Activated naive CD4-positive, alpha-beta T cell treated with anti-CD3 and anti-CD28 coated beads, Interleukin-2, amount 50 U/mL, for 24 hours (primary cell): ENCODE data around the gene PLEKHD1.
"Not testable (repeated sequence)": the region's sequence is repeated elsewhere in the genome, so short reads cannot be mapped to it uniquely, and the experiment has no call there.

Source experiments
- H3K27ac Mint-ChIP-seq: one replicate; pipeline ENCODE4 v1.8.0; 2021; ENCODE audit warnings: mild to moderate bottlenecking, mixed read lengths
- H3K27me3 Mint-ChIP-seq: one replicate; pipeline ENCODE4 v1.8.0; 2021; ENCODE audit warnings: mixed read lengths
- H3K36me3 Mint-ChIP-seq: one replicate; pipeline ENCODE4 v1.8.0; 2021; ENCODE audit warnings: mixed read lengths
- H3K4me1 Mint-ChIP-seq: one replicate; pipeline ENCODE4 v1.8.0; 2021; ENCODE audit warnings: mixed read lengths
- H3K4me3 Mint-ChIP-seq: one replicate; pipeline ENCODE4 v1.8.0; 2021; ENCODE audit warnings: mild to moderate bottlenecking, mixed read lengths
- H3K9me3 Mint-ChIP-seq: one replicate; pipeline ENCODE4 v1.8.0; 2021; ENCODE audit warnings: mixed read lengths

Gene PLEKHD1

GRCh38 chr14:69493038-69493437, 8.5 kb downstream of the PLEKHD1 start:
- Mint-ChIP-seq H3K9me3 (no peaks in the 10 kb centered on the region), H3K27me3 (peaks cover 4% of the 10 kb centered on the region)

GRCh38 chr14:69493791-69494190, 9.3 kb downstream of the PLEKHD1 start:
- Mint-ChIP-seq H3K27ac (no peak overlapping the region), H3K4me3 (no peak overlapping the region), H3K36me3 (no peaks in the 10 kb centered on the region), H3K4me1 (no peaks in the 10 kb centered on the region), H3K27me3 (peaks cover 2% of the 10 kb centered on the region), H3K9me3 (no peaks in the 10 kb centered on the region)

More at GRCh38 chr14:69493038-69493437, 8.5 kb downstream of the PLEKHD1 start:
- no peaks in the 10 kb centered on the region for H3K4me1 Mint-ChIP-seq
- H3K36me3 Mint-ChIP-seq = no peaks in the 10 kb centered on the region
- H3K4me3 Mint-ChIP-seq = no peak overlapping the region
- H3K27ac Mint-ChIP-seq = no peak overlapping the region

- H3K36me3 Mint-ChIP-seq = no peaks in the 10 kb centered on the region
- no peak overlapping the region for H3K4me3 Mint-ChIP-seq
- H3K27me3 Mint-ChIP-seq = peaks cover 2% of the 10 kb centered on the region
- no peaks in the 10 kb centered on the region for H3K4me1 Mint-ChIP-seq
- H3K27ac Mint-ChIP-seq = no peak overlapping the region
- H3K9me3 Mint-ChIP-seq = no peaks in the 10 kb centered on the region
These were observed 10.9 kb downstream of the PLEKHD1 start for GRCh38 chr14:69495341-69495921.

DNA sequence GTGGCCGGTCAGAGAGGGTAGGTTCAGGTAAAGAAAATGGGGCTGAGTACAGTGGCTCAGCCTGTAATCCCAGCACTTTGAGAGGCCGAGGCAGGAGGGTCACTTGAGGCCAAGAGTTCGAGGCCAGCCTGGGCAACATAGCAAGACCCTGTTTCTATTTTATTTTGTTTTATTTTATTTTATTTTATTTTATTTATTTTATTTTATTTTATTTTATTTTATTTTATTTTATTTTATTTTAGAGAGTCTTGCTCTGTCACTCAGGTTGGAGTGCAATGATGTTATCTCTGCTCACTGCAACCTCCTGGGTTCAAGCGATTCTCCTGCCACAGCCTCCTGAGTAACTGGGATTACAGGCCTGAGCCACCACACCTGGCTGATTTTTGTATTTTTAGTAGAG, 13.3 kb downstream of the PLEKHD1 start:
- H3K27me3 Mint-ChIP-seq, H3K27ac Mint-ChIP-seq, H3K4me3 Mint-ChIP-seq, H3K36me3 Mint-ChIP-seq, H3K4me1 Mint-ChIP-seq, H3K9me3 Mint-ChIP-seq: not testable (repeated sequence)

DNA sequence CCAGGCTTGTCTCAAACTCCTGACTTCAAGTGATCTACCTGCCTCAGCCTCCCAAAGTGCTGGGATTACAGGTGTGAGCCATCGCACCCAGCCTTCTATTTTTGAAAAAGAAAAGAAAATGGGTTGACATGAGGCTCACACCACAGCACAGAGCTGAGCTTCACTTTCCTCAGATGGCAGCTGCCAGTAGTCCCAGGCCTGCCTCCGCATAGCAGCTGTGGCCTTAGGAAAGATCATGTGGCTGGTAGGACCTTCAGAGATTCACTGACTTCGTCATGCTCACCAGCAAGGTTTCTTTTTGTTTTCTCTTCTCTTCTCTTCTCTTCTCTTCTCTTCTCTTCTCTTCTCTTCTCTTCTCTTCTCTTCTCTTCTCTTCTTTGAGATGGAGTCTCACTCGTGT, 13.8 kb downstream of the PLEKHD1 start:
- not testable (repeated sequence) for H3K4me3 Mint-ChIP-seq, H3K36me3 Mint-ChIP-seq, H3K9me3 Mint-ChIP-seq, H3K27me3 Mint-ChIP-seq, H3K27ac Mint-ChIP-seq, H3K4me1 Mint-ChIP-seq

DNA sequence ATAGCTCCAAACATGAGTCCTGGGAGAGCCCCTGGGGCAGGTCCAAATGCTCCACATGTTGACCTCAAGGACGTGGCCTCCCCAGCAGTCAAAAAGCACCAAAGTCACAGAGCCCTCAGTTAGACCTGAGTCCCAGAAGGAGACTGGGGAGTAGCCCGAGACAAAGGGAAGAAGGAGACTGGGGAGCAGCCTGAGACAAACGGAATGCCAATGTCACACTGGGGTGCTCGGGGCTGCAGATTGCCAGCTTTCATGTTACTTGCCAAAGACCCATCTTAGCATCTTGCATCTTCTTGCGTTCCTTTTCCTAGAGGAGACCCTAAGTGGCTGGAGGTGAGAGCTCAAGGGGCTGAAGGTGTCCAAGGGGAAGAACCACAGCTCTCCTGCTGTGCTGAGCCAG, 14.9 kb downstream of the PLEKHD1 start:
- H3K9me3 Mint-ChIP-seq = no peaks in the 10 kb centered on the region
- no peak overlapping the region for H3K27ac Mint-ChIP-seq
- peaks cover 2% of the 10 kb centered on the region for H3K27me3 Mint-ChIP-seq
- H3K4me1 Mint-ChIP-seq = no peaks in the 10 kb centered on the region
- H3K36me3 Mint-ChIP-seq = no peaks in the 10 kb centered on the region
- no peak overlapping the region for H3K4me3 Mint-ChIP-seq

GRCh38 chr14:69500096-69500495, 15.6 kb downstream of the PLEKHD1 start:
- H3K27me3 Mint-ChIP-seq = peaks cover 2% of the 10 kb centered on the region
- H3K4me1 Mint-ChIP-seq = no peaks in the 10 kb centered on the region
- no peaks in the 10 kb centered on the region for H3K36me3 Mint-ChIP-seq
- H3K4me3 Mint-ChIP-seq = no peak overlapping the region
- no peak overlapping the region for H3K27ac Mint-ChIP-seq
- H3K9me3 Mint-ChIP-seq = no peaks in the 10 kb centered on the region

- Mint-ChIP-seq H3K9me3 (no peaks in the 10 kb centered on the region), H3K27me3 (peaks cover 2% of the 10 kb centered on the region), H3K36me3 (no peaks in the 10 kb centered on the region), H3K27ac (no peak overlapping the region), H3K4me3 (no peak overlapping the region), H3K4me1 (no peaks in the 10 kb centered on the region)
These were observed 16.2 kb downstream of the PLEKHD1 start for GRCh38 chr14:69500736-69501135.

DNA sequence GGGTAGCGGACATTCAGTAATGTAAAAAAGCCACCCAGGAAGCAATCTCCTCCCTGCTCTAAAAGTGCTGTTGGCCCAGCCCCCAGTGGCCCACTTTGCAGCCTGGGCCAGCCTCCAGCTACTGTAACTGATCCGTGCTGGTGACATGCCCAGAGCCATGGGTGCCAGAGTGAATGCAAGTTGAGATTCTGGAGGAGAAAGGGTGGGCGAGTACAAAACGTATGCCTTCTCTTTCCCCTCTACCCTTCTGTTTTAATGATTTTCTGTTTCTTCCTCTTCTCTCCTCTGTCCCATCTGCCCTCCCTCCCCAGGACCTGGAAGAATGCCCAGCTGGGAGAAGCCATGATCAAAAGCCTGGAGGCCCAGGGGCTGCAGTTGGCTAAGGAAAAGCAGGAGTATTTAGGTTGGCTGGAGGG, 16.9 kb downstream of the PLEKHD1 start:
- H3K4me3 Mint-ChIP-seq = no peak overlapping the region
- H3K27me3 Mint-ChIP-seq = peaks cover 2% of the 10 kb centered on the region
- H3K36me3 Mint-ChIP-seq = no peaks in the 10 kb centered on the region
- no peaks in the 10 kb centered on the region for H3K4me1 Mint-ChIP-seq
- H3K9me3 Mint-ChIP-seq = no peaks in the 10 kb centered on the region
- no peak overlapping the region for H3K27ac Mint-ChIP-seq

- no peak overlapping the region for H3K4me3 Mint-ChIP-seq
- H3K27ac Mint-ChIP-seq = no peak overlapping the region
- H3K4me1 Mint-ChIP-seq = no peaks in the 10 kb centered on the region
- no peaks in the 10 kb centered on the region for H3K9me3 Mint-ChIP-seq
- peaks cover 3% of the 10 kb centered on the region for H3K27me3 Mint-ChIP-seq
- no peaks in the 10 kb centered on the region for H3K36me3 Mint-ChIP-seq
These were observed 20.2 kb downstream of the PLEKHD1 start for GRCh38 chr14:69504775-69505174.

DNA sequence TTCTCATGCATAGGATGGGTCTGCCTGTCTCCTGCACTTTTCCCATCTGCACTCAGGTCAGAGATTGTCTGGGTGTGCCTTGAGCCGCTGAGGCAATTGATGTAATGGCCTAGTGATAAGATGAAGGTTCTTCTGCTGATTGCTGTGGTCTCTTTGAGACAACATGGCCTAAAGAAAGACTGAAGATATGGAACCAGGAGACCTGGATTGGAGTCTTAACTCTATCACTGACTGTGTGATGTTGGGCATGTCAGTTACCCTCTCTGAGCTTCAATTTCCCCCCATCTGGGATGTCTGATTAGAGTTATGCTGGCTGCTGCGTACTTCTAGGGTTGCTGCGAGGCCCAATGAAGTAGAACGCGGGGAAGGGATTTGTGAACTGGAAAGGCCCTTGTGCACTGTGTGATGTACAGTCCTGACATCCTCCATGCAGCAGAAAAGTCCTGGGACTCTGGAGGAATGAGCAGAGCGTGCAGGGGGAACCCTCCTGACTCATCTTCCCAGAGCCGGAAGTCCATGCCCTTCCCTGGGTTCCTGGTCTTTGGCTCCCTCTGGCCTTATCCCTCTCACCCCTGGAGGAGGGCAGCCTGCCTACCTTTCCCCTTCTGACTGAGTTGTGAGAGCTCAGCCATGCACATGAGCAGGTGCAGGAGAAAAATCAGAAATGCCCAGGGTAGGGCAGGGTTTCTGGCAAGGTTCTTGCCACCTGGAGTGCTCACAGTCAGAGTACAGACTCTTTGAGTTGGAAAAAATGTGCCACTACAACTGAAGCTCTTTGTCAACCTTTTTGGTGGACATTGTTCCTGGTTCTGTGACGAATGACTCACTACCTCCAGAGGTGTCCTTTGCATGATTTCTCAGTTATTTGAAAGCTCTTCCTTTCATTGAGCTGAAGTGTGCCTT, 21.1 kb downstream of the PLEKHD1 start:
- peaks cover 3% of the 10 kb centered on the region for H3K27me3 Mint-ChIP-seq
- no peaks in the 10 kb centered on the region for H3K4me1 Mint-ChIP-seq
- no peaks in the 10 kb centered on the region for H3K36me3 Mint-ChIP-seq
- no peaks in the 10 kb centered on the region for H3K9me3 Mint-ChIP-seq
- no peak overlapping the region for H3K27ac Mint-ChIP-seq
- no peak overlapping the region for H3K4me3 Mint-ChIP-seq

DNA sequence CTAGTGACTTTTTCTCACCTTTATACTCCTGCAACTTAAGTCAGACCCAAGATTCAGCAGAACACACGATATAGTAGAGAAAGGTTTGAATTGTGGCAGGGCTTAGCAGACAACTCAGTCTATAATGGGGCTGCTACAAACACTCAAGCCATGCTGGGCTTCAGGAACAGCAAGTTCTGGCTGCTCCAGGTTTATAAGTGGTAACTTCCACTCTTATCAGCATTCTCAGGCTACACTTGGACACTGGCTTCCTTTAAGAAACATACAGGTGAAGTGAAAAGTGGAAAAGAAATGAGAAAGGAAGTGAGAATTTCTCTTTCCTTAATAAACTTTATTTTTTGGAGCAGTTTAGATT, 21.7 kb downstream of the PLEKHD1 start:
- Mint-ChIP-seq H3K27me3 (peaks cover 3% of the 10 kb centered on the region), H3K36me3 (no peaks in the 10 kb centered on the region), H3K9me3 (no peaks in the 10 kb centered on the region), H3K4me3 (no peak overlapping the region), H3K27ac (no peak overlapping the region), H3K4me1 (no peaks in the 10 kb centered on the region)

- H3K27ac Mint-ChIP-seq = no peak overlapping the region
- H3K9me3 Mint-ChIP-seq = peaks cover 5% of the 10 kb centered on the region
- no peaks in the 10 kb centered on the region for H3K4me1 Mint-ChIP-seq
- no peak overlapping the region for H3K4me3 Mint-ChIP-seq
- peaks cover 2% of the 10 kb centered on the region for H3K27me3 Mint-ChIP-seq
- peaks cover 2% of the 10 kb centered on the region for H3K36me3 Mint-ChIP-seq
These were observed 34.0 kb downstream of the PLEKHD1 start for GRCh38 chr14:69518289-69519101.

GRCh38 chr14:69519204-69520100, 34.9 kb downstream of the PLEKHD1 start:
- Mint-ChIP-seq H3K36me3 (peaks cover 2% of the 10 kb centered on the region), H3K27ac (no peak overlapping the region), H3K27me3 (peaks cover 2% of the 10 kb centered on the region), H3K9me3 (peaks cover 5% of the 10 kb centered on the region), H3K4me1 (no peaks in the 10 kb centered on the region), H3K4me3 (no peak overlapping the region)

GRCh38 chr14:69522026-69522425, 37.5 kb downstream of the PLEKHD1 start:
- Mint-ChIP-seq H3K27me3 (no peaks in the 10 kb centered on the region), H3K4me3 (no peak overlapping the region), H3K4me1 (no peaks in the 10 kb centered on the region), H3K27ac (no peak overlapping the region), H3K9me3 (no peaks in the 10 kb centered on the region), H3K36me3 (no peaks in the 10 kb centered on the region)
